Measurements from ENCODE around the gene MYH10. TPM values are rescaled to one million over a fixed set of nuclear protein-coding genes. Genes with fewer than 3 reads are reported as not detected.

MYH10 gene
- total and polyA plus RNA-seq, 9 donors: 30.4 to 117 (median 75.5) TPM

DNA sequence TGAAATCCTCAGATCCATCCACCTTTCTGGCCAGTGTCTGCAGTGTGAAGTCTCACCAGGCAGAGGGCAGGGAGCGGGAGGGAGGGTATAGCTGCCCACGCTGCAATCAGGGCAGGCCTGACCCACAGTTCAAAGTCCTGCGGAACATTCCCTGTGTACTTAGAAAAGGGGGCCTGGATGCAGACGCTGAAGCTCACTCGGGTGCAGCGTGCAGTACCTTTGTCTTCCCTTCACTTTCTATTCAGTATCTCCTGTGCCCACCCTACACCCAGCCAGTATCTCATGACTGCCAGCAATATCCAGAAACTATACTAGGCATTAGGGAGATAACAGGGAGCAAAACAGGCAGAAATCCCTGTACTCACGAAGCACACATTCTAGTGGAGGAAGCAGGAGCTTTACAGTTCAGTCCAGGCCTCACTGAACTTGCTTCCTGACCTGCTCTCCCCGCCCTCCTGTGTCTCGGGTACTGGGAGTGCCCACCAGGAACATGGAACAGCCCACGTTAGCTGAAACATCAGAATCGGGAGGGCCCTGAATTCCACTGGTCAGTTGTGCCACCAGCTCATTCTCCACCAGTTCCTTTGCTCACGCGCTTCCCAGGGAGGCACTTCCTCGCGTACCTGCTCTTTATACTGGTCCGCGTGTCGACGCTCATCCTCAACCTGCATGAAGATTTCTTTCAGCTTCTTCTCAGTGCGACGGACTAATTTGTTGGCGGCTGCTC, 152.6 kb downstream of the MYH10 start:
- Histone ChIP-seq H3K4me3 (no peak overlapping the region), H3K27me3 (no peaks in the 10 kb centered on the region), H3K36me3 (no peaks in the 10 kb centered on the region), H3K4me1 (ENCODE audit: insufficient read depth) (peaks cover 22% of the 10 kb centered on the region), H3K9me3 (no peaks in the 10 kb centered on the region), H3K27ac (no peak overlapping the region)
- 91 to 93% (median 92%) methylated on average over 22 of the region's 22 CpGs for WGBS, 3 donors
- DNase-seq: no peak
- TF ChIP-seq EP300 (IDR thresholded peaks at IDR 0.05): no peak
- TF ChIP-seq CTCF (IDR thresholded peaks at IDR 0.05): no peak
- no peak for TF ChIP-seq POLR2A (IDR thresholded peaks at IDR 0.05)
- intact Hi-C loops (cut with DNase I): no loop called here

DNA sequence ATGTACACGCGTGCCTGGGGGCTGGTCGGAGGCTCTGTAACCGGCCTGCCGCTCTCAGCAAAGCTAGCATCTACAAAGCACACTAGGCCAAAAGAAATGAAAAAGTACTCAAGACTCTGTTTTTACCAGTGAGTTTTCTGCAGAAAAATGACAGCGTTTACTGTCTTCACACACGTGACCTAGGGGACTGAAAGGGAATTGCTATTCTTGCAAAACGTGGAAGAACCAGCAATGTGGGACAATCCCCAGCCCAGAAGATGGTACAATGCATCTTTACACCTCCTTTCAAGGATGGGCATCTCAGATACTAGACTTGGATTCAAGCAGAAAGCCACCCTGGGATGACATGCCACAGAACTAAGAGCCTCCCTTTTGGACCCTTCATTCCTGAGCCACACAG, 153.4 kb downstream of the MYH10 start:
- Histone ChIP-seq H3K27ac (no peak overlapping the region), H3K27me3 (no peaks in the 10 kb centered on the region), H3K9me3 (no peaks in the 10 kb centered on the region), H3K4me1 (ENCODE audit: insufficient read depth) (peaks cover 22% of the 10 kb centered on the region), H3K4me3 (no peak overlapping the region), H3K36me3 (no peaks in the 10 kb centered on the region)
- DNase-seq: no peak
- intact Hi-C loops (cut with DNase I): no loop called here
- WGBS, 3 donors: 88 to 91% (median 90%) methylated on average over 8 of the region's 8 CpGs
- no peak for TF ChIP-seq EP300 (IDR thresholded peaks at IDR 0.05)
- no peak for TF ChIP-seq CTCF (IDR thresholded peaks at IDR 0.05)
- no peak for TF ChIP-seq POLR2A (IDR thresholded peaks at IDR 0.05)

DNA sequence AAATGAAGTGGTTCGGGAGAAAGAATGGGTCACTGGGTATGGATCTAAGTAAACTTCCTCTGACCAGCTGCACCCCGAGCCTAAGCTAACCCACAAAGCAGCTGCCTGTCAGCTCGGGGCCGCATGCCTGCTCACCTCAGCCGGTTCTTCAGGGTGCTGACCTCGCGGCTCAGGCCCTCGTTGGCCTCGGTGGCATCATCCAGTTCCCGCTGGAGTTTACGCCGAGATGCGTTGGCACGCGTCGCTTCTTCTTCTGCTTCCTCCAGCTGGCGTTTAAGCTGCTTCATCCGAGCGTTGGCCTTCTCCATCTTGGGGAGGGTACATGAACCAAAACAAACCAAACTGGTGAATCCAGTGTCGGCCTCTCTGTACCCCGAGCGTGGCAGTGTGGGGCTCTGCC, 153.8 kb downstream of the MYH10 start:
- Histone ChIP-seq H3K9me3 (no peaks in the 10 kb centered on the region), H3K36me3 (no peaks in the 10 kb centered on the region), H3K27me3 (no peaks in the 10 kb centered on the region), H3K27ac (no peak overlapping the region), H3K4me1 (ENCODE audit: insufficient read depth) (peaks cover 22% of the 10 kb centered on the region), H3K4me3 (no peak overlapping the region)
- WGBS, 3 donors: 88 to 94% (median 90%) methylated on average over 22 of the region's 22 CpGs
- no peak for DNase-seq
- no peak for TF ChIP-seq POLR2A (IDR thresholded peaks at IDR 0.05)
- intact Hi-C loops (cut with DNase I): no loop called here

GRCh38 chr17:8475781-8476180, 154.7 kb downstream of the MYH10 start:
- DNase-seq: no peak
- TF ChIP-seq CTCF (IDR thresholded peaks at IDR 0.05) (no peak), POLR2A (IDR thresholded peaks at IDR 0.05) (no peak), EP300 (IDR thresholded peaks at IDR 0.05) (no peak)
- Histone ChIP-seq H3K4me3 (no peak overlapping the region), H3K27ac (no peak overlapping the region), H3K27me3 (no peaks in the 10 kb centered on the region), H3K36me3 (no peaks in the 10 kb centered on the region), H3K4me1 (ENCODE audit: insufficient read depth) (peaks cover 17% of the 10 kb centered on the region), H3K9me3 (no peaks in the 10 kb centered on the region)
- intact Hi-C loops (cut with DNase I): no loop called here
- WGBS, 3 donors: 69 to 82% (median 78%) methylated on average over 16 of the region's 16 CpGs

DNA sequence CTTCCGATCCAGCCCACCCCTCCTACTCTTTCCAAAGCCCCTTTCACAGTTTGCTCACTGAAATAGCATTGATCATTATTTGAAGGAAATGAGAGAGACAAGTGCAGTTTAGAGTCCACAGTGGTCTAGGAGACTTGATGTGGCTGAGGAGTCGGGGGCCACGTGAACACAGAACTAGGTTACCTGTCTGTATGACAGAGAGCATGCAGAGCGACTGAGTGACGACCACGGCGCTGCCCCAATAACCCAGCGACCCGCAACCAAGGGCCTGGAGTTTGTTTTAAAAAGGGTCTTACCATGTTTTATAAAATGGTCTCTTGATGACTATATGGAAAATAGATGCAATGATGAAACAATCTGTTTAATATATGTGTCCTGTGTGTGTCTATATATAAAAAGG, 155.3 kb downstream of the MYH10 start:
- no peaks in the 10 kb centered on the region for H3K9me3 ChIP-seq
- H3K4me1 ChIP-seq (ENCODE audit: insufficient read depth): peaks cover 15% of the 10 kb centered on the region
- TF ChIP-seq EP300 (IDR thresholded peaks at IDR 0.05) (no peak), POLR2A (IDR thresholded peaks at IDR 0.05) (no peak), CTCF (IDR thresholded peaks at IDR 0.05) (no peak)
- no peaks in the 10 kb centered on the region for H3K27me3 ChIP-seq
- no peaks in the 10 kb centered on the region for H3K36me3 ChIP-seq
- intact Hi-C loops (cut with DNase I): no loop called here
- 95 to 96% (median 96%) methylated on average over 9 of the region's 9 CpGs for WGBS, 3 donors
- DNase-seq: no peak
- no peak overlapping the region for H3K27ac ChIP-seq
- H3K4me3 ChIP-seq: no peak overlapping the region

Data from ovary (tissue), 9 donors.